ENCODE data around the gene C20orf202.

The C20orf202 gene

GRCh38 chr20:1182106-1182505 lies 21.1 kb upstream of the C20orf202 start:
- H3K4me2 ChIP-seq (ENCODE audit: insufficient read depth, low read length, poor library complexity, severe bottlenecking), result no peak overlapping the region
- DNase-seq (ENCODE audit: low spot score), result no peak
- no peak overlapping the region for H3K27ac ChIP-seq (replicated peaks; ENCODE audit: low read length)
- no peak overlapping the region for H2BK5ac ChIP-seq (ENCODE audit: low read length)
- H3K23ac ChIP-seq (ENCODE audit: low read depth, low read length, poor library complexity), result no peak overlapping the region
- peaks cover 0 to 18% (median 7%) of the 10 kb centered on the region in 3 experiments for H3K27me3 ChIP-seq (ENCODE audit: control insufficient read depth in 3 of 3, insufficient read depth in 3 of 3, low read depth in 1 of 3, low read length in 3 of 3)
- no peak overlapping the region for H3K4me3 ChIP-seq (ENCODE audit: low read length in 2 of 2)
- H3K4ac ChIP-seq (ENCODE audit: low read length), result no peak overlapping the region
- no peaks in the 10 kb centered on the region for H3K9me3 ChIP-seq (replicated peaks in 1 of 2; ENCODE audit: control insufficient read depth in 2 of 2, insufficient read depth in 1 of 2, low read depth in 1 of 2, low read length in 2 of 2)
- peaks cover 3 to 6% of the 10 kb centered on the region in 2 donors for H3K4me1 ChIP-seq (ENCODE audit: control insufficient read depth in 2 of 2, insufficient read depth in 1 of 2, low read depth in 1 of 2, low read length in 2 of 2)
- H2BK120ac ChIP-seq (ENCODE audit: low read depth, low read length), result no peak overlapping the region
- no CpG with 5 or more reads among the region's 4 CpGs for WGBS, 2 donors (ENCODE audit: extremely low coverage in 2 of 2, insufficient read length in 2 of 2, insufficient replicate concordance in 1 of 2)
- H2BK12ac ChIP-seq (ENCODE audit: low read length), result no peak overlapping the region
- H3K36me3 ChIP-seq (replicated peaks in 1 of 2; ENCODE audit: control insufficient read depth in 2 of 2, insufficient read depth in 2 of 2, low read length in 2 of 2), result peaks cover 0 to 8% of the 10 kb centered on the region in 2 donors
- H3K9ac ChIP-seq (ENCODE audit: low read depth, low read length, poor library complexity), result no peak overlapping the region
- no peak overlapping the region for H2BK15ac ChIP-seq (ENCODE audit: low read length)
- no peak overlapping the region for H4K8ac ChIP-seq (ENCODE audit: low read depth, low read length)
- no peak overlapping the region for H2AFZ ChIP-seq (ENCODE audit: low read length)
- no peak overlapping the region for H2AK5ac ChIP-seq (ENCODE audit: low read depth, low read length)
- no peak overlapping the region for H4K91ac ChIP-seq (ENCODE audit: low read depth, low read length, poor library complexity)
- no peak overlapping the region for H3K14ac ChIP-seq (ENCODE audit: low read length)
- H3K18ac ChIP-seq (ENCODE audit: low read length), result peak overlapping the region; percentile 27
- no peaks in the 10 kb centered on the region for H3K79me1 ChIP-seq (ENCODE audit: low read depth, low read length)

GRCh38 chr20:1183153-1183552 lies 20.1 kb upstream of the C20orf202 start:
- H2BK120ac ChIP-seq (ENCODE audit: low read depth, low read length), result no peak overlapping the region
- H3K18ac ChIP-seq (ENCODE audit: low read length), result no peak overlapping the region
- no peak overlapping the region for H2BK5ac ChIP-seq (ENCODE audit: low read length)
- H3K23ac ChIP-seq (ENCODE audit: low read depth, low read length, poor library complexity), result no peak overlapping the region
- no peak overlapping the region for H3K9ac ChIP-seq (ENCODE audit: low read depth, low read length, poor library complexity)
- no peak overlapping the region for H3K4ac ChIP-seq (ENCODE audit: low read length)
- H3K27me3 ChIP-seq (ENCODE audit: control insufficient read depth in 3 of 3, insufficient read depth in 3 of 3, low read depth in 1 of 3, low read length in 3 of 3), result peaks cover 0 to 18% (median 7%) of the 10 kb centered on the region in 3 experiments
- H3K27ac ChIP-seq (replicated peaks; ENCODE audit: low read length), result no peak overlapping the region
- no peak overlapping the region for H4K91ac ChIP-seq (ENCODE audit: low read depth, low read length, poor library complexity)
- WGBS, 2 donors (ENCODE audit: extremely low coverage in 2 of 2, insufficient read length in 2 of 2, insufficient replicate concordance in 1 of 2), result no CpG with 5 or more reads among the region's 6 CpGs
- H3K14ac ChIP-seq (ENCODE audit: low read length), result no peak overlapping the region
- peaks cover 2 to 11% of the 10 kb centered on the region in 2 donors for H3K4me1 ChIP-seq (ENCODE audit: control insufficient read depth in 2 of 2, insufficient read depth in 1 of 2, low read depth in 1 of 2, low read length in 2 of 2)
- no peak overlapping the region for H2AFZ ChIP-seq (ENCODE audit: low read length)
- H4K8ac ChIP-seq (ENCODE audit: low read depth, low read length), result no peak overlapping the region
- H3K4me2 ChIP-seq (ENCODE audit: insufficient read depth, low read length, poor library complexity, severe bottlenecking), result no peak overlapping the region
- H2AK5ac ChIP-seq (ENCODE audit: low read depth, low read length), result no peak overlapping the region
- no peak overlapping the region for H2BK12ac ChIP-seq (ENCODE audit: low read length)
- no peak overlapping the region for H3K4me3 ChIP-seq (ENCODE audit: low read length in 2 of 2)
- no peak for DNase-seq (ENCODE audit: low spot score)
- H3K36me3 ChIP-seq (replicated peaks in 1 of 2; ENCODE audit: control insufficient read depth in 2 of 2, insufficient read depth in 2 of 2, low read length in 2 of 2), result peaks cover 0 to 8% of the 10 kb centered on the region in 2 donors
- no peak overlapping the region for H2BK15ac ChIP-seq (ENCODE audit: low read length)
- no peaks in the 10 kb centered on the region for H3K79me1 ChIP-seq (ENCODE audit: low read depth, low read length)
- H3K9me3 ChIP-seq (replicated peaks in 1 of 2; ENCODE audit: control insufficient read depth in 2 of 2, insufficient read depth in 1 of 2, low read depth in 1 of 2, low read length in 2 of 2), result no peaks in the 10 kb centered on the region

GRCh38 chr20:1184260-1184637 lies 19.0 kb upstream of the C20orf202 start:
- Histone ChIP-seq H3K9ac (ENCODE audit: low read depth, low read length, poor library complexity) (no peak overlapping the region), H2AK5ac (ENCODE audit: low read depth, low read length) (peak overlapping the region; percentile 58), H3K4me2 (ENCODE audit: insufficient read depth, low read length, poor library complexity, severe bottlenecking) (peak overlapping the region; percentile 98)

GRCh38 chr20:1184638-1185315 lies 18.5 kb upstream of the C20orf202 start, which contains the start of gene TMEM74B:
TSS of gene TMEM74B (minus strand) at chr20:1184981. CDS start at chr20:1183801, 1,180 bp downstream.
- Histone ChIP-seq H3K27ac (replicated peaks; ENCODE audit: low read length) (no peak within 1 kb of the TSS), H3K4me3 (ENCODE audit: low read length in 2 of 2) (peak within 1 kb of the TSS; percentile 54 to 86)

More at GRCh38 chr20:1184260-1184637, 19.0 kb upstream of the C20orf202 start:
- H3K79me1 ChIP-seq (ENCODE audit: low read depth, low read length), result no peaks in the 10 kb centered on the region
- peaks cover 4 to 15% of the 10 kb centered on the region in 2 donors for H3K4me1 ChIP-seq (ENCODE audit: control insufficient read depth in 2 of 2, insufficient read depth in 1 of 2, low read depth in 1 of 2, low read length in 2 of 2)
- H2BK15ac ChIP-seq (ENCODE audit: low read length), result no peak overlapping the region
- no peak overlapping the region for H3K27ac ChIP-seq (replicated peaks; ENCODE audit: low read length)
- H3K14ac ChIP-seq (ENCODE audit: low read length), result peak overlapping the region; percentile 97
- DNase-seq (ENCODE audit: low spot score), result no peak
- H3K18ac ChIP-seq (ENCODE audit: low read length), result peak overlapping the region; percentile 13
- peak overlapping the region; percentile 93 for H3K23ac ChIP-seq (ENCODE audit: low read depth, low read length, poor library complexity)
- peak overlapping the region; percentile 54 to 86 for H3K4me3 ChIP-seq (ENCODE audit: low read length in 2 of 2)
- H3K9me3 ChIP-seq (replicated peaks in 1 of 2; ENCODE audit: control insufficient read depth in 2 of 2, insufficient read depth in 1 of 2, low read depth in 1 of 2, low read length in 2 of 2), result peaks cover 0 to 3% of the 10 kb centered on the region in 2 donors
- no CpG with 5 or more reads among the region's 13 CpGs for WGBS, 2 donors (ENCODE audit: extremely low coverage in 2 of 2, insufficient read length in 2 of 2, insufficient replicate concordance in 1 of 2)
- H2BK5ac ChIP-seq (ENCODE audit: low read length), result no peak overlapping the region
- no peak overlapping the region for H2BK12ac ChIP-seq (ENCODE audit: low read length)
- H4K91ac ChIP-seq (ENCODE audit: low read depth, low read length, poor library complexity), result no peak overlapping the region
- peaks cover 0 to 21% (median 7%) of the 10 kb centered on the region in 3 experiments for H3K27me3 ChIP-seq (ENCODE audit: control insufficient read depth in 3 of 3, insufficient read depth in 3 of 3, low read depth in 1 of 3, low read length in 3 of 3)
- H3K36me3 ChIP-seq (replicated peaks in 1 of 2; ENCODE audit: control insufficient read depth in 2 of 2, insufficient read depth in 2 of 2, low read length in 2 of 2), result peaks cover 3 to 8% of the 10 kb centered on the region in 2 donors
- no peak overlapping the region for H4K8ac ChIP-seq (ENCODE audit: low read depth, low read length)
- H2AFZ ChIP-seq (ENCODE audit: low read length), result peak overlapping the region; percentile 90
- no peak overlapping the region for H3K4ac ChIP-seq (ENCODE audit: low read length)
- H2BK120ac ChIP-seq (ENCODE audit: low read depth, low read length), result peak overlapping the region; percentile 57

More at GRCh38 chr20:1184638-1185315, 18.5 kb upstream of the C20orf202 start, which contains the start of gene TMEM74B:
- Histone ChIP-seq H3K4me2 (ENCODE audit: insufficient read depth, low read length, poor library complexity, severe bottlenecking) (peak within 1 kb of the TSS; percentile 98), H3K18ac (ENCODE audit: low read length) (peak within 1 kb of the TSS; percentile 91), H3K79me1 (ENCODE audit: low read depth, low read length) (no peaks in the 10 kb centered on the region), H2BK120ac (ENCODE audit: low read depth, low read length) (peak within 1 kb of the TSS; percentile 57), H4K8ac (ENCODE audit: low read depth, low read length) (no peak within 1 kb of the TSS), H2BK15ac (ENCODE audit: low read length) (no peak within 1 kb of the TSS), H3K23ac (ENCODE audit: low read depth, low read length, poor library complexity) (peak within 1 kb of the TSS; percentile 93), H3K4me1 (ENCODE audit: control insufficient read depth in 2 of 2, insufficient read depth in 1 of 2, low read depth in 1 of 2, low read length in 2 of 2) (peaks cover 4 to 15% of the 10 kb centered on the region in 2 donors), H3K36me3 (replicated peaks in 1 of 2; ENCODE audit: control insufficient read depth in 2 of 2, insufficient read depth in 2 of 2, low read length in 2 of 2) (peaks cover 3 to 8% of the 10 kb centered on the region in 2 donors), H2AFZ (ENCODE audit: low read length) (peak within 1 kb of the TSS; percentile 90), H3K27me3 (ENCODE audit: control insufficient read depth in 3 of 3, insufficient read depth in 3 of 3, low read depth in 1 of 3, low read length in 3 of 3) (peaks cover 0 to 21% (median 7%) of the 10 kb centered on the region in 3 experiments), H2BK5ac (ENCODE audit: low read length) (no peak within 1 kb of the TSS), H3K4ac (ENCODE audit: low read length) (no peak within 1 kb of the TSS), H3K9me3 (replicated peaks in 1 of 2; ENCODE audit: control insufficient read depth in 2 of 2, insufficient read depth in 1 of 2, low read depth in 1 of 2, low read length in 2 of 2) (peaks cover 0 to 3% of the 10 kb centered on the region in 2 donors), H2BK12ac (ENCODE audit: low read length) (no peak within 1 kb of the TSS), H3K14ac (ENCODE audit: low read length) (peak within 1 kb of the TSS; percentile 97), H3K9ac (ENCODE audit: low read depth, low read length, poor library complexity) (peak within 1 kb of the TSS; percentile 85), H2AK5ac (ENCODE audit: low read depth, low read length) (peak within 1 kb of the TSS; percentile 58), H4K91ac (ENCODE audit: low read depth, low read length, poor library complexity) (no peak within 1 kb of the TSS)
- WGBS, 2 donors (ENCODE audit: extremely low coverage in 2 of 2, insufficient read length in 2 of 2, insufficient replicate concordance in 1 of 2), result no CpG with 5 or more reads among the region's 76 CpGs
- DNase-seq (ENCODE audit: low spot score), result no peak

Data from neuronal stem cell (in vitro differentiated cells).